Kidney epithelial cell (primary cell): ENCODE results near the gene CD300E. TPM values are rescaled to one million over a fixed set of nuclear protein-coding genes. Genes with fewer than 3 reads are reported as not detected.
A peak's percentile ranks its signal among the peaks of the same experiment; 100 is the strongest.
"Not testable (repeated sequence)": the region's sequence is repeated elsewhere in the genome, so short reads cannot be mapped to it uniquely, and the experiment has no call there.

Experiments
- DNase-seq: peaks from one replicate; pipeline ENCODE4 v3.0.0-alpha.2; 2010; ENCODE audit warnings: low read depth
- H3K27me3 ChIP-seq: 2 replicates; pipeline ENCODE4 v1.6.0; 2011; ENCODE audit warnings: low read length; ENCODE audit not compliant: control insufficient read depth, insufficient read depth
- H3K36me3 ChIP-seq: 2 replicates; pipeline ENCODE4 v1.5.1; 2011; ENCODE audit warnings: low read length; ENCODE audit not compliant: control insufficient read depth, insufficient read depth
- H3K4me3 ChIP-seq: 2 replicates; pipeline ENCODE4 v1.5.1; 2011; ENCODE audit warnings: low read depth, mild to moderate bottlenecking, control low read depth, low read length
- CTCF ChIP-seq: IDR thresholded peaks from 2 replicates; pipeline ENCODE4 v1.5.1; 2011; ENCODE audit warnings: mild to moderate bottlenecking, moderate library complexity, low read length, control low read depth, inconsistent platforms; ENCODE audit not compliant: insufficient read depth, poor library complexity, severe bottlenecking
- total RNA-seq: library from RNA; depleted of rRNA; stranded (reverse); fragments of >200 nt; gene quantifications from 2 replicates; pipeline ENCODE4 v1.2.3, GENCODE V29; 2015

The CD300E gene
- total RNA-seq, 1 donor from 2014 or later: not detected

GRCh38 chr17:74582633-74583032, 40.9 kb downstream of the CD300E start:
- no peaks in the 10 kb centered on the region for H3K36me3 ChIP-seq
- H3K27me3 ChIP-seq: no peaks in the 10 kb centered on the region
- no peak for TF ChIP-seq CTCF
- H3K4me3 ChIP-seq: no peak overlapping the region
- DNase-seq: no peak

- H3K36me3 ChIP-seq: no peaks in the 10 kb centered on the region
- no peak overlapping the region for H3K4me3 ChIP-seq
- DNase-seq: no peak
- TF ChIP-seq CTCF: no peak
- H3K27me3 ChIP-seq: no peaks in the 10 kb centered on the region
Observed at GRCh38 chr17:74579900-74580299, 43.6 kb downstream of the CD300E start.

GRCh38 chr17:74578979-74579378, 44.6 kb downstream of the CD300E start:
- no peak for DNase-seq
- H3K27me3 ChIP-seq: no peaks in the 10 kb centered on the region
- no peak for TF ChIP-seq CTCF
- no peaks in the 10 kb centered on the region for H3K36me3 ChIP-seq
- no peak overlapping the region for H3K4me3 ChIP-seq

GRCh38 chr17:74574489-74575142, 48.9 kb downstream of the CD300E start:
- Histone ChIP-seq H3K36me3 (no peaks in the 10 kb centered on the region), H3K27me3 (no peaks in the 10 kb centered on the region), H3K4me3 (no peak overlapping the region)
- DNase-seq: no peak
- TF ChIP-seq CTCF: no peak

GRCh38 chr17:74573635-74574034, 49.9 kb downstream of the CD300E start:
- H3K36me3 ChIP-seq, DNase-seq, H3K27me3 ChIP-seq: not testable (repeated sequence)

GRCh38 chr17:74573169-74573568, 50.4 kb downstream of the CD300E start:
- no peaks in the 10 kb centered on the region for H3K36me3 ChIP-seq
- TF ChIP-seq CTCF: peak; percentile 8
- H3K4me3 ChIP-seq: no peak overlapping the region
- no peak for DNase-seq
- no peaks in the 10 kb centered on the region for H3K27me3 ChIP-seq

More at GRCh38 chr17:74573635-74574034, 49.9 kb downstream of the CD300E start:
- H3K4me3 ChIP-seq: not testable (repeated sequence)
